Chondrocyte (in vitro differentiated cells): Measurements from ENCODE around the gene CAVIN1. TPM values are rescaled to one million over a fixed set of nuclear protein-coding genes. Genes with fewer than 3 reads are reported as not detected.
"Not testable (repeated sequence)": the region's sequence is repeated elsewhere in the genome, so short reads cannot be mapped to it uniquely, and the experiment has no call there.

ENCODE experiments used
- DNase-seq: peaks from one replicate; pipeline ENCODE4 v3.0.0; 2021; ENCODE audit warnings: mixed read lengths, low spot score
- H3K27ac Mint-ChIP-seq: one replicate; pipeline ENCODE4 v1.8.0; 2021; ENCODE audit warnings: mild to moderate bottlenecking, moderate library complexity, mixed read lengths; ENCODE audit not compliant: unreplicated experiment
- H3K27me3 Mint-ChIP-seq: 2 replicates; pipeline ENCODE4 v1.8.0; 2021; ENCODE audit warnings: low read depth, mixed read lengths
- H3K36me3 Mint-ChIP-seq: 2 replicates; pipeline ENCODE4 v1.8.0; 2021; ENCODE audit warnings: low read depth, mixed read lengths
- H3K4me1 Mint-ChIP-seq: 2 replicates; pipeline ENCODE4 v1.8.0; 2021; ENCODE audit warnings: low read depth, mild to moderate bottlenecking, mixed read lengths
- H3K4me3 Mint-ChIP-seq: one replicate; pipeline ENCODE4 v1.8.0; 2021; ENCODE audit warnings: mild to moderate bottlenecking, moderate library complexity, mixed read lengths; ENCODE audit not compliant: unreplicated experiment
- H3K9me3 Mint-ChIP-seq: 2 replicates; pipeline ENCODE4 v1.8.0; 2021; ENCODE audit warnings: low read depth, mixed read lengths
- CTCF ChIP-seq: fragments of 200-600 bp; sonication (generic); IDR thresholded peaks from 2 replicates; pipeline ENCODE4 v1.5.0; 2021; ENCODE audit warnings: antibody characterized with exemption, mild to moderate bottlenecking, moderate library complexity
- total RNA-seq: library from RNA; stranded (reverse); gene quantifications from 3 replicates; pipeline ENCODE4 v1.2.1, GENCODE V29; 2021

The CAVIN1 gene
- total RNA-seq, 1 donor from 2014 or later = 877 TPM

- Mint-ChIP-seq H3K27ac (peak overlapping the region; percentile 75), H3K9me3 (no peaks in the 10 kb centered on the region), H3K4me3 (peak overlapping the region; percentile 14), H3K4me1 (peaks cover 35% of the 10 kb centered on the region), H3K27me3 (no peaks in the 10 kb centered on the region), H3K36me3 (no peaks in the 10 kb centered on the region)
- TF ChIP-seq CTCF = no peak
- DNase-seq = no peak
Observed at GRCh38 chr17:42453439-42453838, 30.4 kb upstream of the CAVIN1 start.

GRCh38 chr17:42451270-42451669 is 28.2 kb upstream of the CAVIN1 start:
- H3K27ac Mint-ChIP-seq, H3K36me3 Mint-ChIP-seq, H3K9me3 Mint-ChIP-seq, H3K4me3 Mint-ChIP-seq, H3K27me3 Mint-ChIP-seq, DNase-seq: not testable (repeated sequence)
- H3K4me1 Mint-ChIP-seq = peaks cover 18% of the 10 kb centered on the region

GRCh38 chr17:42449838-42450237 is 26.8 kb upstream of the CAVIN1 start:
- not testable (repeated sequence) for H3K36me3 Mint-ChIP-seq, H3K27ac Mint-ChIP-seq, H3K4me3 Mint-ChIP-seq, H3K9me3 Mint-ChIP-seq, H3K27me3 Mint-ChIP-seq, DNase-seq
- peaks cover 16% of the 10 kb centered on the region for H3K4me1 Mint-ChIP-seq

- not testable (repeated sequence) for DNase-seq, H3K27me3 Mint-ChIP-seq, H3K27ac Mint-ChIP-seq, H3K36me3 Mint-ChIP-seq, H3K9me3 Mint-ChIP-seq, H3K4me3 Mint-ChIP-seq
- peaks cover 16% of the 10 kb centered on the region for H3K4me1 Mint-ChIP-seq
Observed at GRCh38 chr17:42449176-42449575, 26.1 kb upstream of the CAVIN1 start.

- Mint-ChIP-seq H3K27me3 (no peaks in the 10 kb centered on the region), H3K9me3 (no peaks in the 10 kb centered on the region), H3K36me3 (no peaks in the 10 kb centered on the region), H3K4me3 (no peak overlapping the region), H3K27ac (no peak overlapping the region), H3K4me1 (no peaks in the 10 kb centered on the region)
- no peak for DNase-seq
- no peak for TF ChIP-seq CTCF
Observed at GRCh38 chr17:42442196-42442565, 19.1 kb upstream of the CAVIN1 start.

- no peak for TF ChIP-seq CTCF
- Mint-ChIP-seq H3K36me3 (no peaks in the 10 kb centered on the region), H3K9me3 (no peaks in the 10 kb centered on the region), H3K27ac (no peak overlapping the region), H3K4me1 (peaks cover 3% of the 10 kb centered on the region), H3K27me3 (no peaks in the 10 kb centered on the region), H3K4me3 (no peak overlapping the region)
- no peak for DNase-seq
Observed at GRCh38 chr17:42441371-42442195, 18.5 kb upstream of the CAVIN1 start.
